Lower lobe of right lung (tissue), 2 donors: Measurements from ENCODE around the gene ZNF474. TPM values are rescaled to one million over a fixed set of nuclear protein-coding genes. Genes with fewer than 3 reads are reported as not detected.

Experiments used
- ATAC-seq, 2 donors: fragments of 200-7000 bp; cut with Tn5 transposase; one replicate each; pipeline ENCODE4 v1.9.1; 2020 to 2022; ENCODE audit warnings: mild to moderate bottlenecking in 2 of 2, moderate library complexity in 2 of 2
- DNase-seq: peaks from one replicate; pipeline ENCODE4 v3.0.0-alpha.2; 2020
- H3K27ac ChIP-seq: fragments of 200-600 bp; one replicate; pipeline ENCODE4 v1.8.0; 2022
- H3K27me3 ChIP-seq: fragments of 200-600 bp; one replicate; pipeline ENCODE4 v1.8.0; 2022; ENCODE audit warnings: low read depth
- H3K36me3 ChIP-seq: fragments of 200-600 bp; one replicate; pipeline ENCODE4 v1.8.0; 2022; ENCODE audit warnings: mild to moderate bottlenecking
- H3K4me1 ChIP-seq: fragments of 200-600 bp; one replicate; pipeline ENCODE4 v1.8.0; 2022
- H3K4me3 ChIP-seq: fragments of 200-600 bp; one replicate; pipeline ENCODE4 v1.8.0; 2022; ENCODE audit warnings: mild to moderate bottlenecking
- H3K9me3 ChIP-seq: fragments of 200-600 bp; one replicate; pipeline ENCODE4 v1.8.0; 2022
- intact Hi-C: fragments of 100-400 bp; cut with DNase I; formaldehyde crosslinking; loops from one replicate; pipeline ENCODE4 v1.11.0; 2022
- total RNA-seq: library from RNA; stranded (reverse); fragmentation: NEBNext Ultra II Directional; extraction: Animal tissue kit (Norgen Biotek cat#: 25700); gene quantifications from one replicate; pipeline ENCODE4 v1.2.1, GENCODE V29; 2021
- TF ChIP-seq, protein P1 (sequence below): fragments of 200-600 bp; IDR thresholded peaks from one replicate; pipeline ENCODE4 v1.8.0; 2022; ENCODE audit warnings: antibody characterized with exemption, mild to moderate bottlenecking
- donor health status: DM: no; HTN: yes; CAD: no; lungs with severe emphysema.

Gene ZNF474
- total RNA-seq, 1 donor from 2014 or later = 2.2 TPM

DNA sequence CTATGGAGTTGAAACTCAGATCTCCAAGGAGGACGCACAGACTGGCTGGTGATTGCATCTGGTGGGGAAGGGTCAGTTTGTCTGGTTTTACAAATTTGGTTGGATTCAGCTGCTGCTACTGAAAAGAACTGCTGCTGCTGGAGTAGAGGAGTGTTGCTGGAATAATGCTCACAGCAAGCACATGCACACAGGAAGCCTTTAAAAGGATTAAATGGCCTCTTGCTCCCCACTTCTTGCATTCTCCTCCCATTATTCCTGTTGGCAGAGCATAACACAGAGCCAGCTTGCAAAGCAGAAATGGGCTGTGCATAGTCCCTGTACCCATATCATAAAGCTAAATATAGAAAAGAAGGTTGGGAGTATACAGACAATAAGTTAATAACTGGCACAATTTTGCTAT, 16.6 kb downstream of the ZNF474 start:
- intact Hi-C loops = no loop called here
- no peak overlapping the region for H3K4me3 ChIP-seq
- DNase-seq (no peak), ATAC-seq (no peak)
- TF ChIP-seq, protein P1, sequence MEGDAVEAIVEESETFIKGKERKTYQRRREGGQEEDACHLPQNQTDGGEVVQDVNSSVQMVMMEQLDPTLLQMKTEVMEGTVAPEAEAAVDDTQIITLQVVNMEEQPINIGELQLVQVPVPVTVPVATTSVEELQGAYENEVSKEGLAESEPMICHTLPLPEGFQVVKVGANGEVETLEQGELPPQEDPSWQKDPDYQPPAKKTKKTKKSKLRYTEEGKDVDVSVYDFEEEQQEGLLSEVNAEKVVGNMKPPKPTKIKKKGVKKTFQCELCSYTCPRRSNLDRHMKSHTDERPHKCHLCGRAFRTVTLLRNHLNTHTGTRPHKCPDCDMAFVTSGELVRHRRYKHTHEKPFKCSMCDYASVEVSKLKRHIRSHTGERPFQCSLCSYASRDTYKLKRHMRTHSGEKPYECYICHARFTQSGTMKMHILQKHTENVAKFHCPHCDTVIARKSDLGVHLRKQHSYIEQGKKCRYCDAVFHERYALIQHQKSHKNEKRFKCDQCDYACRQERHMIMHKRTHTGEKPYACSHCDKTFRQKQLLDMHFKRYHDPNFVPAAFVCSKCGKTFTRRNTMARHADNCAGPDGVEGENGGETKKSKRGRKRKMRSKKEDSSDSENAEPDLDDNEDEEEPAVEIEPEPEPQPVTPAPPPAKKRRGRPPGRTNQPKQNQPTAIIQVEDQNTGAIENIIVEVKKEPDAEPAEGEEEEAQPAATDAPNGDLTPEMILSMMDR = no peak
- H3K27ac ChIP-seq = no peak overlapping the region
- no peaks in the 10 kb centered on the region for H3K9me3 ChIP-seq
- H3K36me3 ChIP-seq = no peaks in the 10 kb centered on the region
- H3K4me1 ChIP-seq = no peaks in the 10 kb centered on the region
- no peaks in the 10 kb centered on the region for H3K27me3 ChIP-seq

DNA sequence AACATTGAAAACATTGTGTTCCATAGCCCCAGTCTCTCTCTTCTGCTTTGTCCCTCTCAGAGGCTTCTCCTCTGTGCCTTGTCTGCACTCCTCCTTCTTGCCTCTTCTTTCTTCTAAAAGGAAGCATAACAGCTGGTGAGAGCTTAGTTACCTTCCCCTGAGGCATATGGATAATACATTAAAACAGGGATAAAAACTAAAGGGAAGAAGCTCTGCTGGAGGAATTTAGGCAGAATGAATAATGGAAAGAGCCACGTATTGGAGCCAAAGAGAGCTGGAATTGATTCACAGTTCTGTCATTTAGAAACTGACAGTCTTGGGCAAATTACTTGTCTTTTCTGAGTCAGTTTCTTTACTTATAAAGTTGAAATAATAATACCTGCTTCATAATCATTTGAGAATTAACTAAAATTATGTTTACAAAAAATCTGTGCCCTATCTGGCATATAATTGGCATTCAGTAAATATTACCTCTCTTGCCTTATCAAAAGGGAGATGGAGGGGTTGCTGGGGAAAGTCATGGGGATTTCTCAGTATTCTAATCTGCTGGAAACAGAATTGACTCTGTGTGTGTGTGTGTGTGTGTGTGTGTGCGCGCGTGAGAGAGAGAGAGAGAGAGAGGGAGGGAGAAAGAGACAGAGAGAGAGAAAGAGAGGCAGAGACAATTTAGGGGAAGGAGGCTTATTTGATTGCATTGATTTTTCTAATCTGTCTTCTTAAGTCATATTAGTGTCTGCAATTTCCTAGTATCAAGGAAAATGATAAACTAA, 20.2 kb downstream of the ZNF474 start:
- TF ChIP-seq, protein P1 = no peak
- DNase-seq = no peak

DNA sequence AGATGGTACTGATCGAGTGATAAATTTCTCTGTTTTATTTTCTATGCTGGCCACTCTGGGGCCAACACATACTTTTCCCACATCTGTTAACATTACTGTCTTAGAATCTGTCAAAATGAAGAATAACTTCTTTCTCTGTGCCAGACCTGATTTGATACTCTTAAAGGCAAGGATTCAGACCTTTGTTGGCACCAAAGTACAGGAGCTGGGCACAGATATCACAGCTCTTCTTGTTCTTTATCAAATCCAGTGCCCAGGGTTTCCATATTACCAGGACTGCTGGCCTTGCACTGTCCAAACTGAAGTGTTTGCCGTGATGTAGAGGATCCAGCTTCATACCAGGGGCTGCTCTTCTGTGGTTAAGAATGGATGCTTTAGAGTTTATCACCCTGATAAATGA, 20.9 kb downstream of the ZNF474 start:
- TF ChIP-seq, protein P1 = no peak
- H3K27ac ChIP-seq = no peak overlapping the region
- ATAC-seq (no peak), DNase-seq (no peak)
- no peak overlapping the region for H3K4me3 ChIP-seq
- intact Hi-C loops = no loop called here
- no peaks in the 10 kb centered on the region for H3K4me1 ChIP-seq
- no peaks in the 10 kb centered on the region for H3K9me3 ChIP-seq
- no peaks in the 10 kb centered on the region for H3K27me3 ChIP-seq
- no peaks in the 10 kb centered on the region for H3K36me3 ChIP-seq

More for the DNA sequence above, 20.2 kb downstream of the ZNF474 start:
- ATAC-seq = no peak
- H3K36me3 ChIP-seq = no peaks in the 10 kb centered on the region
- intact Hi-C loops = no loop called here
- no peaks in the 10 kb centered on the region for H3K9me3 ChIP-seq
- H3K27ac ChIP-seq = no peak overlapping the region
- H3K4me1 ChIP-seq = no peaks in the 10 kb centered on the region
- no peak overlapping the region for H3K4me3 ChIP-seq
- H3K27me3 ChIP-seq = no peaks in the 10 kb centered on the region

DNA sequence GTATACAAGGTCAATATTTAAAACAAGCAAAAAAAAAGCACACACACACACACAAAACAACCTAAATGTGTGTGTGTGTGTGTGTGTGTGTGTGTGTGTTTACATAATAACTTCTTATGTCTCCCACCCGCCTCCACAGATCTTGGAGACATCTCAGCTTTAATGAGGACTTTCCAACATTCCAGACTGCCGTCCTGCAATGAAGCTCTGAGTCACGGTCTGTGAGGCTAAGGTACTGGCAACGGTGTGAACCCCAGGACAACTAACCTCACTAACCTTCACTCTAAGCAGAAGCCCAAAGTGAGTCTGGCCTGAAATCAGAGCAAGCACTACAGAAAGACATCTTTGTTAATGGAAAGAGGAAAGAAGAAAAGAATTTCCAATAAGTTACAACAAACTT, 22.3 kb downstream of the ZNF474 start:
- no peak for DNase-seq
- TF ChIP-seq, protein P1 = no peak
- intact Hi-C loops = no loop called here
- no peaks in the 10 kb centered on the region for H3K36me3 ChIP-seq
- no peak overlapping the region for H3K27ac ChIP-seq
- no peak overlapping the region for H3K4me3 ChIP-seq
- no peaks in the 10 kb centered on the region for H3K9me3 ChIP-seq
- ATAC-seq = no peak
- H3K27me3 ChIP-seq = no peaks in the 10 kb centered on the region
- H3K4me1 ChIP-seq = no peaks in the 10 kb centered on the region

DNA sequence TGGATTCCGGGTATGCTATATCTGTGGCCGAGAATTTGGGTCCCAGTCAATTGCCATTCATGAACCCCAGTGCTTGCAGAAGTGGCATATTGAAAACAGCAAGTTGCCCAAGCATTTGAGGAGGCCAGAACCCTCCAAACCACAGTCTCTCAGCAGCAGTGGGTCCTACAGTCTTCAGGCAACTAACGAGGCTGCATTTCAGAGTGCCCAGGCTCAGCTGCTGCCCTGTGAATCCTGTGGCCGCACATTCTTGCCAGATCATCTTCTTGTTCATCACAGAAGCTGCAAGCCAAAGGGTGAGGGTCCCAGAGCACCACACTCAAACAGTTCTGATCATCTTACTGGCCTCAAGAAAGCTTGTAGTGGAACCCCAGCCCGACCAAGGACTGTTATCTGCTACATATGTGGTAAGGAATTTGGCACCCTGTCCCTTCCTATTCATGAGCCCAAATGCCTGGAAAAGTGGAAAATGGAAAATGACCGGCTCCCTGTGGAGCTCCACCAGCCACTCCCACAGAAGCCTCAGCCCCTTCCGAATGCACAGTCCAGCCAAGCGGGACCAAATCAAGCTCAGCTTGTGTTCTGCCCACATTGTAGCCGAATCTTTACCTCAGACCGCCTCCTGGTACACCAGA, 23.0 kb downstream of the ZNF474 start:
- DNase-seq = no peak
- Histone ChIP-seq H3K4me1 (no peaks in the 10 kb centered on the region), H3K36me3 (no peaks in the 10 kb centered on the region), H3K27me3 (no peaks in the 10 kb centered on the region), H3K27ac (no peak overlapping the region), H3K9me3 (no peaks in the 10 kb centered on the region), H3K4me3 (no peak overlapping the region)
- TF ChIP-seq, protein P1 = no peak
- intact Hi-C loops = no loop called here
- ATAC-seq = no peak
